Endometrial microvascular endothelial cells (primary cell): ENCODE data around the gene LRCH1. TPM values are rescaled to one million over a fixed set of nuclear protein-coding genes. Genes with fewer than 3 reads are reported as not detected.

Experiments
- in situ Hi-C: cut with HindIII; loops from 2 replicates; pipeline ENCODE4 v1.10.0; 2017; ENCODE audit warnings: low sequenced_read_pairs, low pct_unique_long_range_greater_than_20kb; ENCODE audit errors: inconsistent ontology term
- total RNA-seq: library from RNA; depleted of rRNA; stranded (reverse); fragments of >200 nt; gene quantifications from one replicate; pipeline ENCODE4 v1.2.3, GENCODE V29; 2015; ENCODE audit errors: inconsistent ontology term

Gene LRCH1
- total RNA-seq, 1 donor from 2014 or later = 13.2 TPM

DNA sequence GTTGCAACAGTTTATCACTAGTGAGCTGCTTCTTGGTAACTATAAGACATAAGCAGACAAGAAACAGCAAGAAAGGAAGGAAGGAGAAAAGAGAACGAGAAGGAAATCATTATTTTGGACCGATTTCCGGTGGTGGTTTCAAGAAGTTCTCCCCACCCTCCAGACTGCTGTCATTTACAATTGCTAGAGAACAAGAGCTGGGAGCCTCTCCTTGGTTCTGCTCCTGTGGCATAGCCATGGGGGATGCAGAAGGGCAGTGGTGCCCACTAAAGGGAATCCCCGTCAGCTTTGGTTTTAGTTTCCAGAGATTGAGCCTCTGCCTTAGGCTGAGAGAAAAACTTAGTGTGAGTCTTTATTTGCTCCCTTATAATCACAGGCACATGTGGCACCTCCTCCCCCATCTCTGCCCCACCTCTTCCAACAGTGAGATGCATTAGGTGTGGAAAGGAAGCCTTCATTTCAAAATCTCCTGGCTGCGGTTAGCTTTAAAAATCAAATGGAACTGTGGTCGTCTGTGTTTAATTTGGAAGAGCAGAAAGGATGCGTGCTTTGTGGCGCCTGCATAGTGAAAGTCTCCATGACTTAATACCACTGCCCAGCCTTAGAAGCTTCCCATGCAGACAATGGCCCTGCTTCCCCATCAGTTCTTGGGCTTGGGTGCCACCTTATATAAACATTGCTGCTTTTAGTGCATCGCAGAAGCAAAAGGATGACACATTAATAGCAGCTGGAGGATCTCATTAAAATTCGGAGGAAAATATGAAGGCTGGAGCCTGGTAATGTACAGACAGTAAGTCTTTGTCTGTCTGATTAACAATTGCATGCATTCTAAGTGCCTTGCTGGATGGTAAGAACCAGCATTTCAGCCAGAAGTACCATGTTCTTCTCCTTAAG is 25.0 kb downstream of the LRCH1 start:
- in situ Hi-C loops = no loop called here

DNA sequence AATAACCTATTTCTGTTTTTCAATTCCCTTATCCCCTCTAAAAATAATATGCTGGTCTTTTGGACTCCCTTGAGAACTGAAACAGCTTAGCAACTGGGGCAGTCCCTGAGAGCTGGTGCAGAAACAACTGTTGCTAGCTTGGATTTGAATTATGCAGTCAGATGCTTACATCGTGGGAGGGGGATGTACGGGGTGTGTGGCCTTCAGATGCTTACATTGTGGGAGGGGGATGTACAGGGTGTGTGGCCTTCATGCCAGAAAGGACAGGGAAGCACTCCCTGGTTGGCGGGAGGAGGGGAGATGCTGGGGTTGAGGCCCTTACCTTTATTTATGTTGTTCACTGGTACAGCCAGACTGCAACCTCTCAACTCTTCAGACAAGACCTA is 25.6 kb downstream of the LRCH1 start:
- in situ Hi-C loops = no loop called here

DNA sequence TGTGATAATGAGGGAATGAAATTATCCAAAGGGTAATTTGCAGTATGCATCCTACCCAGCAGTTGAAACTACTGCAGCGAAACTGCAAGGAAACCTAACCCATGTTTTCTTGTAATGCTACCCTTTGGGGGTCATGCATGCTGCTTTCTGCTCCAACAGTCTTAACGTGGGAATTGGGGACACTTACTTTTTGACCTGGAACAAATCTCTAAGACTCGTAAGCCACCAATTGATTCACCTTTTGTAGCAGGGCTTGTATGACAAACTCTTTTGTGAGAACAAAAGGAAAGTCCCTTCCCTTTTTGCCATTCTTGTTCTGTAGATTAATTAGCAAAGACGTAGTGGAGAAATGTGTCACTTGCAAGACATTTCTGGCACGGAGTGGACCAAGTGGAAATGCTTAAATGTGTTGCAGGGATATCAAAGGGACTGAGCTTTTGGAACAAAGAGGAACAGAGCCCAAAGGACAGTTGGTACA is 27.4 kb downstream of the LRCH1 start:
- in situ Hi-C loops = no loop called here

DNA sequence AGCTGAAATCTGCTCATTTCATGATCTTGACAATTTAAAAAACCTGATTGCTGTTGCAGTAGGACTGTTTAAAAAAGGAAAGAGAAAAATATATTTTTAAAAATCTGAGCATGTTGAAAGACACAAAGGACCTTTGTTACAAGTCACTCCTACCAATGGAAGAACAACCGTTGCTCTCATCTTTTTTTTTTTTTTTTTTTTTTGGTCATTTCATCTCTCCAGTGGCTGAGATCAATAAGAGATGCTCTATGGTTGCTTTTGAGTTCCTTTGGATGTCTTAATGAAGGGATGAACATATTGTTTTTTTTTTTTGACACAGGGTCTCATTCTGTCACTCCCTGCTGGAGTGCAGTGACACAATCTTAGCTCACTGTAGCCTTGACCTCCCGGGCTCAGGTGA is 29.2 kb downstream of the LRCH1 start:
- in situ Hi-C loops = no loop called here

DNA sequence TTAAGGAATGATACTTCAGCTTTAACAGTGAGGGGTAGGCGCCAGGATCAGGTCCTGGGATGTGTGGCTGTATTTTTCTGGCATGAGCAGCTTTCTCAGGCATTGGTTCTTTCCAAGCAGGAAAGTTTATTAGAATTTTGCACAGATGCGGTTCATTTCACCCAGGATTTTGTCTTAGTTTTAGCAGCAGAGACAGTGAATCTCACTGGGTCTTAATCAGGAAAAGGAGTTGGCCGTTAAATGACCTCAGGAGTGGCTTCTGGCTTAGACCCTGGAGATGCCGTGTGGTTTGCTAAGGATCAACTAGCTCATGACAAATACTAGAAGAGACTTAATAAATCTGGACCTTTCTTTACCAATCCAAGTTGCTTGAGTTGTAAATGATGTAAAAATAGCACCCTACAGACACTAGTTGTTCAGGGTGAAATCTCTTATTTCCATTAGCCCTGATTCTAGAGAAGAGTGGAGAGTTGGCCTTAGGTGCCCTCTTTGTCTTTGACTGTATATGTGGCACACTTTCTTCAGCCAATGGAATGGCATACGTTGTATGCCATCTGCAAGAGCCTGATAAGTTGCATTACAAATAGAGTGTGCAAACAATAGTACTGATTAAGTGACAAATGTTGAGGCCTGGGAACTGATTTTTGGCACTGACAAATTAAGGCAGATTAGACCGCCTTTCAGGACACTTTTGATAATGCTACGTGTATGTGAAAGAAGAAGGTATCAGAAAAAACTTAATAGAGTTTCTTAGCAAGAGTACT is 34.0 kb downstream of the LRCH1 start:
- in situ Hi-C loops = no loop called here

DNA sequence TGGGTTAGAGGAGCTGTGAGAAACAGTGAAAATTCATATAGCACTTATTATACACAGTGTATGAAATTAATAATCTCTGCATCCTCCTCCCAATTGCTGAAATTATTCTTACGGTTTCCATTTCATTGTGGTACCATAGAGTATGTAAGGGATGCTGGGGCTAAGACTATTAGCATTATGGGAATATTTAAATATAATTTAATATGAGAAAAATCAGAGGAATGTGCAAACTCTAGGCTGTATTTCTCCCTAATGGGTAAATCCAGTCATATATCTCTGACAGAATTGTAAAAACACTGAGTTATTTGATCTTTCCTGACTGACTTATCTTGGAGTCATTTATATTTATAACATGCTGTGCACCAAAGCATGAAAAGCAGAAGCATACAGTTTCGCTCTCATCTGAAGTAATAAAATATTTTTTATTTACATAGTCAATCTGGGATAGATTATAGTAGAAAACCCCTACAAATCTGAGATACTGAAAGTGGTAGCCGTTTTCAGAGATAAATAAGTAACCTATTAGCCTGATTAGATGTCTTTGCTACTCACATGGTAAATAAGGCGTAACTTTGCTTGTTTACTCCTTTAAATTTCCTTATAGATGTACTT is 34.9 kb downstream of the LRCH1 start:
- in situ Hi-C loops = no loop called here

DNA sequence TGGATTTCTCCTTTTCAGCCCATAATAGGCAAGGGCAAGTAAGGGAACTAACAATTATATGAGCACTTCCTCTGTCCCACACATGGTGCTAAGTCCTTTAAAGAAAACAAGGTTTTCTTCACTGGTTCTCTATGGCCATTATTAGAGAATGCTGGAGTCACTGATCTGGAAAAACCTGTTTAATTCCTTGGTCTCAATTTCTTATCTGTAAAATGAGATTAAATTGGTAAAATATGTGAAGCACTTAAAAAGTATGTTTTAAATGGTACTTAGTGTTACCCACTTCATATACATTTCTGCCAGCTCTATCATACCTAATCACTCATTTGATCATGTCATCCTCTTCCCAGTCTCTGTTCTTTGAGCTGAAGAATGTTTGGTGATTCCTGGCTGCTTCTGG is 39.4 kb downstream of the LRCH1 start:
- in situ Hi-C loops = no loop called here

DNA sequence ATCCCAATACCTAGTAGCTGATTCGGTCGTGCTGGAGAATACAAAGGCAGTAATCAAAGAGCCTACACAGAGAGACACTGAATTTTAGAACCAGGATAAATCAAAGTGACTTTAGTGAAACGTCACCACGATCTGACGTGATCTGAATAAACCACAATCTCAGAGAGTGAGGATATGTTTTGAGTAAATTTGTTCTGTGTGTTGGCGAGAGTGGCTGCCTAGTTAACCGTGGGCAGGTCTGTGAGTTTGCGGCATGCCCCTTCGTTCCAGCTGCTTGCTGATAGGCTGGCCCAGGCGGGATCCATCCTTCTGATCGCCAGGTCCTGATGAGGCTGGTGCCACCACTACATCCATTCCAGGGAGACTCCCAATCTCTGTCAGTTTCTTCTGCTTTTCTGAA is 40.4 kb downstream of the LRCH1 start:
- in situ Hi-C loops = no loop called here

DNA sequence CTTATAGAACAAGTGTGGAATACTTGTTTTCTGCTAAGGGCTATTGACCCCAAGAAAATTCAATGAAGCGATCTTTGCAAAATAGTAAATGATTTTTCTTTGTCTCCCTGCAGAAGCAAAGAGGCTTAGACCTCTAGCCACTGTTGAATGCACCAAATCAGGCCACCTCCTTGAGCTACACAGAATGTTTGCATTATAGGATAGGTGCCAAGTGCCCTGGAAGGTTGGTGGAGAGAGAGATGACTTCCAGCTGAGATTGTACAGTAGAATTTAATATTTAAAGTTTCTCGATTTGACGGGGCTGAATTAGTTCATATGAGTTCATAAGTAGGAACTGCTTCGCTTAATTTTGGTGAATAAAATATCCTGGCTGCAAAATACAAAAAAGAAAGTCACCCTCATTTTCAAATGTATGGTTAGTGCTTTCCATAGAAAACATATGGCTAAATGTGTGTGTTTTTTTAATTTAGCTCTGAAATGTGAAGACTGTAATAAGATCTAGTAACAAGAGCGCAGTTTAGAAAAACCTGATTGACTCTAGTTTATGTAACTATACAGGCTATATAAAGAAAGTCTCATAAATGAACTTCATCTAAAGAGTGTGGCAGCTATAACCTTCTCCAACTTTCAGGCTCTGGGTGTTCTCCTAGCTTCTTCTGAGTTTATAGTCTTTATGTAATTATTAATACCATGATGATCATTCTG is 41.6 kb downstream of the LRCH1 start:
- in situ Hi-C loops = no loop called here

DNA sequence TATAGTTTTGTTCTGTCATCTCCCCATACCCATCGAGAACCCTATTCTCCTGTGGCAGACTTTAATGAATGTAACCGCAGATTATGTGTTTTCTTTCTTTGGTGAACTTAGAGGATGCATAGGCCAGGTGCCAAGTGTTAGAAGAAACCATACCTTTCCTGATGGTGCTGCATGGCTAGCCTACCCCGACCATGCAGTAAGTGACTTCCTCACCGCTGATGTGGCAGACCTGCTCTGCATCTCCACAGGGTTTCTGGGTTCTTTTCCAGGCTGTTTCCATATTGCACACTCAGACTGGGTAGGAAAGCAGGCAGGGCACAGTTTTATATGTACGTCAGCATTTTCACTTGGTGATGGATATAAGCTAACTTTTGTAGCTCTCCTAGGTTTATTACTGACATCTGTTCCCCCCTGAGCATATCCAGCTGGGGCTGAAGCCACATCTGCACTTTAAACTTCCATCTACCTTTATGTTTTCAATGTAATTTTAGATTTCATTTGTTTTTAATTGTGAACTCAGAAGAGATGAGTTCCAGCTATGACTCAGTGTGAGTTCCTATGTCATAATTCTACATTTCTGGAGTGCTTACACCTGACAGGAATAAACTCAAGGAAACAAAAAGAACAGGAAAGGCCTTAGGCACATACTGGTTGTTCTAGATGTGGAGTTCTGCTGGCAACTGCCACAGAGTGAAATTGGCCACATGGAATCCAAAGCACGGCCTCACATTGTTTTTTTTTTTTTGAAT is 42.3 kb downstream of the LRCH1 start:
- in situ Hi-C loops = no loop called here

DNA sequence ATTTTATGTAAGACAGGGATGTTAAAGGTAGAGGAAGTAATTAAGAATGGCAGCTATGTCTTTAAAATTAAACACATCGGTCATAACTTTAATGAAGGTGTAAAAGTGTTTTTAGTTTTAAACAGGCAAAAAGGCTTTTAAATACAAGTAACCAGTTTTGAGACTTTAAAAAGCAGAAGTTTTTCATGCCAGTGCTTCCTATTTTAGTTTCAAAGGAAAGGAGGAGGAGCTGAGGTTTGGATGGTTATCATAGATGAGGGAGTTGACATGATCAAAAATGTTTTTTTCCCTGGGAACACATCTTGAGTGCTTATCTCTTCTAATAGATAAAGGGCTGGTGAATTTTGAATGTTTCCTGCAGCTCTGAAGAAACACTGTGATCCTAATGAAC is 42.9 kb downstream of the LRCH1 start:
- in situ Hi-C loops = no loop called here

DNA sequence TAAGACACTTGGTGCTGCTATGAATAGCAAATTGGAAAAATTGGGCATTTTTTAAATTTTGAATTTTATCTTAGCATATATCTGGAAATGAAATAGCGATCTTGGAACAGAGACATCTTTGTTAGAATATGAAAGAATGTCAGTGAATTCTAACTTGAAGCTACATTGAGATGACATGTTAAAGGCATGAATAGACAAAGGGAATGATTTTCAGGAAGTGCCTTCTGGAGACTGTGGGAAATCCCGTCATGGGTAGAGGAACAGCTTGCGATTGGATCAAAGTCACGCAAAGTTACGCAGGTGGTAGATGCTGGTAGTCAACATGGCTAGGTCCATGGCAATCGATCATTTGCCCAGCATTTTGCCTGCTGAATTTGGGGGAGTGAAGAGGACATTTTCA is 43.5 kb downstream of the LRCH1 start:
- in situ Hi-C loops = no loop called here

DNA sequence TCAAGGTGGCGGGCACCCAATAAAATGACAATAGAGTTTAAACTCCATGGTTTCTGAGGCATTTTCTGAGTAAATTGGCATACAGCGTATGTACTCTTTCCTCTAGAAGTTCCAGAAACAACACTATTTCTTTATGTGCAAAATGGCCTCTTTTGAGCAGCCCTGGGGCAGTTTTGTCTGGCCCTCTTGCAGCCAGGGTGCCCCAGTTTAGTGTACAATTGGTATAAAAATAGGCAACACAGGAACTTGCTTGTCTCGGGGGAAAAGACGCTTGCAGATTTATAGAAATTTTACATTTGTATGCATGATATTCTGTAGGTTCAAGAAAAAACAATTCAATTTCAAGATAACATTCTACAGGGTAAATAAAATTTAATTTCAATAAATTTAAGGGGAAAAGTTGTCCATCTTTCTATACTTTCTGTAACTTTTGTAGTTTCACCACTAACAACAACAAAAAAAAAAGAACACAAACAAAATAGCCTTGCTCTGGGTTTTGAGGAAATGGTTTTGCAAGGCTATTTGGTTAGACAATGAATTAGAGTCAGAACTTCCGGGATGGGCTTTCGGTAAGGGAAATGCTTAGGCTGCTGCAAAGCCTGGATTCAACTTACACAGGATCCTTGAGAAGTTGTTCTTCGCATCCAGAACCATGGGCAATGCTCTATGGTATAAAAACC is 45.3 kb downstream of the LRCH1 start:
- in situ Hi-C loops = no loop called here

DNA sequence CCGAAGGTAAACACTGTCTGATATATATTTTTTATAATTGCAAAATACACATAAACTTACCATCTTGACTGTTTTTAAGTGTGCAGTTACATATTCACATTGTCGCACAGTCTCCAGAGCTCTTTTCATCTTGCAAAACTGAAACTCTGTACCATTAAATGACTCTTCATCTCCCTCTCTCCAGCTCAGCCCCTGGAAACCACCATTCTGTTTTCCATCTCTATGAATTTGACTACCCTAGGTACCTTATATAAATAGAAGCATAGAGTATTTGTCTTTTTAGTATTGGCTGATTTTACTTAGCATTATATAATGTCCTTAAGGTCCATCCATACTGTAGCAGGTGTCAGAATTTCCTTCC is 45.8 kb downstream of the LRCH1 start:
- in situ Hi-C loops = no loop called here

DNA sequence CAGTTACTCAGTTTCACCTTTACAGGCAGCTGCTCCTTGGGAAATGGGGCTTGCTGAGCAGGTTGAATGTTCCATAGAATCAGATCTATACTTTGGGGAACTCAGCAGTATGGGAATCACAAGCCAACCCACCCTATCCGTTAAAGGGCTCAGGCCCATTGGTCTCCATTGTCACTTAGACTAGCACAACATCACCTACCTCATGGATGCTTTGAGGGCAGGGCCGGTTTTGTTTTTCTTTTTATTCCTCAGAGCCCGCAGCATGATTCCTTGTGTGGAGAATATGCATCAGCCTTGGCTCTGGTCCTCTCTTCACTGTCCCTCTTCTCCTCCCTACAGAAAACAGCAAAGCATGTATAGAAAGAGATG is 48.0 kb downstream of the LRCH1 start:
- in situ Hi-C loops = no loop called here

DNA sequence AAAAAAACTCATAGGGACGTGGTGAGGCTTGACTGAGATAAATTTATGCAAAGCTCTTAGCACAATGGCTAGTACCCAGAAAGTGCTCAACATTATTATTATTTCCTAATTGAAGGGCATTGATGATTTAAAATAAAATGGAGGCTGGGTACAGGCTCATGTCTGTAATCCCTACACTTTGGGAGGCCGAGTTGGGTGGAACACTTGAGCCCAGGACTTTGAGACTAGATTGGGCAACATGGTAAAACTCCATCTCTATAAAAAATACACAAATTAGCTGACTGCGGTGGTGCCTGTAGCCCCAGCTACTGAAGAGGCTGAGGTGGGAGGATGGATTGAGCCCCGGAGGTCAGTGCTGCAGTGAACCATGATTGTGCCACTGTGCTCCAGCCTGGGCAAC is 49.6 kb downstream of the LRCH1 start:
- in situ Hi-C loops = no loop called here

DNA sequence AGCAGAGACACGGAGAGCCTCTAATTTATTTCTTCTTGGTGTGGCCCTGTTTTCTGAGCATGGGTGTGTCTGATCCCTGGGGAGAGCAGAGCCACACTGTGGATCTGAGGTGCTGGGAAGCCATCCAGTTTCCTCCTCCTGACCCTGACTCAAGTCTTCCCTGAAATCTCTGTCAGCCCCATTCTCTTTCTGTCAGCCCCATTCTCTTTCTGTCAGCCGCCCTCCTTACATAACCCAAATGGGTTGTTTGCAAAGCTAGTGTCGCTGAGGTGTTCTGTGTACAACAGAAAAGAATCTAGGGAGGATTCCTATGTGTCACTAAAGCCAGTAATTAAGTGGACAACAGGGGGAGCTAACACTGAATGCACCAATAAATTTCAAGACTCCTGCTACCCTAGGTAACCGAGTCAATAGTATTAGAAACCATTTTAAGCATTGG is 50.2 kb downstream of the LRCH1 start:
- in situ Hi-C loops = no loop called here
